IMR-90 (cell line): ENCODE data around the gene F3. TPM values are rescaled to one million over a fixed set of nuclear protein-coding genes. Genes with fewer than 3 reads are reported as not detected.

Experiments
- ATAC-seq: fragments of 200-7000 bp; cut with Tn5 transposase; 2 replicates; pipeline ENCODE4 v1.9.1; 2020; ENCODE audit warnings: low read depth, mild to moderate bottlenecking, moderate library complexity
- BruUV-seq: library from RNA; stranded (reverse); fragments of 400-500 nt; replicated peaks from 2 replicates; lab custom pipeline; 2021; lab: Mats Ljungman, UMichigan
- CTCF ChIA-PET: fragments of 300-600 bp; formaldehyde crosslinking; extraction: SDS; loops from one replicate; lab custom pipeline; 2021; ENCODE audit warnings: antibody characterized with exemption; lab: Yijun Ruan, JAX
- POLR2A ChIA-PET: fragments of 300-600 bp; sonication (Branson Sonifier 250); formaldehyde crosslinking; loops from one replicate; lab custom pipeline; 2022; ENCODE audit warnings: antibody characterized with exemption; ENCODE audit not compliant: unreplicated experiment; lab: Charles Lee
- DNase-seq: peaks from one replicate; pipeline ENCODE4 v3.0.0; 2013
- H2AFZ ChIP-seq: replicated peaks from 2 replicates; pipeline ENCODE3; 2013; ENCODE audit warnings: low read length, mild to moderate bottlenecking; ENCODE audit not compliant: poor library complexity
- H2AK5ac ChIP-seq: 2 replicates; pipeline ENCODE4 v1.6.1; 2013; ENCODE audit warnings: low read depth, low read length, inconsistent platforms
- H2AK9ac ChIP-seq: replicated peaks from 2 replicates; pipeline ENCODE3; 2013; ENCODE audit warnings: mild to moderate bottlenecking, low read depth, low read length, moderate library complexity; ENCODE audit not compliant: poor library complexity
- H2BK120ac ChIP-seq: 2 replicates; pipeline ENCODE4 v1.6.1; 2013; ENCODE audit warnings: low read depth, low read length, inconsistent platforms
- H2BK15ac ChIP-seq: 3 replicates; pipeline ENCODE4 v1.6.1; 2013; ENCODE audit warnings: low read depth, low read length, inconsistent platforms
- H2BK20ac ChIP-seq: 2 replicates; pipeline ENCODE4 v1.6.1; 2013; ENCODE audit warnings: low read depth, mild to moderate bottlenecking, inconsistent platforms, low read length, moderate library complexity
- H2BK5ac ChIP-seq: 2 replicates; pipeline ENCODE4 v1.6.1; 2013; ENCODE audit warnings: mild to moderate bottlenecking, low read depth, low read length, inconsistent platforms; ENCODE audit not compliant: poor library complexity, severe bottlenecking
- H3K14ac ChIP-seq: replicated peaks from 2 replicates; pipeline ENCODE4 v1.6.1; 2013; ENCODE audit warnings: low read depth, low read length, inconsistent platforms
- H3K18ac ChIP-seq: 2 replicates; pipeline ENCODE4 v1.6.1; 2013; ENCODE audit warnings: low read depth, low read length, control low read depth
- H3K23ac ChIP-seq: 2 replicates; pipeline ENCODE4 v1.6.1; 2013; ENCODE audit warnings: low read depth, low read length, inconsistent platforms
- H3K27ac ChIP-seq: 2 replicates; pipeline ENCODE4 v1.5.1; 2013; ENCODE audit warnings: mild to moderate bottlenecking, control low read depth, low read length; ENCODE audit not compliant: insufficient read depth
- H3K27me3 ChIP-seq: 2 replicates; pipeline ENCODE4 v1.6.1; 2013; ENCODE audit warnings: low read length; ENCODE audit not compliant: control insufficient read depth, insufficient read depth
- H3K36me3 ChIP-seq: 2 replicates; pipeline ENCODE4 v1.6.1; 2013; ENCODE audit warnings: low read length, mixed read lengths; ENCODE audit not compliant: control insufficient read depth, insufficient read depth
- H3K4ac ChIP-seq: 2 replicates; pipeline ENCODE4 v1.6.1; 2013; ENCODE audit warnings: low read depth, low read length, inconsistent platforms
- H3K4me1 ChIP-seq: 2 replicates; pipeline ENCODE4 v1.6.1; 2013; ENCODE audit warnings: low read length, mixed read lengths; ENCODE audit not compliant: control insufficient read depth, insufficient read depth
- H3K4me2 ChIP-seq: 2 replicates; pipeline ENCODE4 v1.6.1; 2013; ENCODE audit warnings: low read depth, mild to moderate bottlenecking, control low read depth, low read length, moderate library complexity
- H3K4me3 ChIP-seq: 2 replicates; pipeline ENCODE4 v1.5.1; 2013; ENCODE audit warnings: low read depth, mild to moderate bottlenecking, control low read depth, low read length, moderate library complexity; ENCODE audit not compliant: insufficient read depth
- H3K56ac ChIP-seq: 2 replicates; pipeline ENCODE4 v1.6.1; 2013; ENCODE audit warnings: low read length, inconsistent platforms; ENCODE audit not compliant: insufficient read depth; ENCODE audit errors: extremely low read depth
- H3K79me1 ChIP-seq, 2 experiments: 2 replicates each; pipeline ENCODE4 v1.6.1; 2013; ENCODE audit warnings: low read length in 2 of 2, inconsistent platforms in 1 of 2, low read depth in 1 of 2
- H3K9ac ChIP-seq: 2 replicates; pipeline ENCODE4 v1.6.1; 2013; ENCODE audit warnings: low read depth, low read length, control low read depth
- H3K9me1 ChIP-seq: 2 replicates; pipeline ENCODE4 v1.6.1; 2013; ENCODE audit warnings: low read length, inconsistent platforms; ENCODE audit not compliant: insufficient read depth
- H3K9me3 ChIP-seq: 2 replicates; pipeline ENCODE4 v1.6.1; 2013; ENCODE audit warnings: low read length; ENCODE audit not compliant: control insufficient read depth, insufficient read depth
- H4K20me1 ChIP-seq: 2 replicates; pipeline ENCODE4 v1.6.1; 2013; ENCODE audit warnings: low read length, inconsistent platforms; ENCODE audit not compliant: insufficient read depth
- H4K5ac ChIP-seq: 2 replicates; pipeline ENCODE4 v1.6.1; 2013; ENCODE audit warnings: mild to moderate bottlenecking, low read depth, low read length, control low read depth
- H4K8ac ChIP-seq, 2 experiments: 2 replicates each; pipeline ENCODE4 v1.6.1; 2013; ENCODE audit warnings: low read depth in 2 of 2, low read length in 2 of 2, control low read depth in 1 of 2, inconsistent platforms in 1 of 2
- H4K91ac ChIP-seq: 2 replicates; pipeline ENCODE4 v1.6.1; 2013; ENCODE audit warnings: low read depth, low read length, inconsistent platforms; ENCODE audit not compliant: insufficient read depth
- MAZ ChIP-seq: IDR thresholded peaks from 2 replicates; pipeline ENCODE4 v1.6.1; 2012; ENCODE audit warnings: low read depth, mild to moderate bottlenecking, low read length, improper control_type of control experiment, moderate library complexity, borderline replicate concordance
- RCOR1 ChIP-seq: IDR thresholded peaks from 2 replicates; pipeline ENCODE4 v1.6.1; 2012; ENCODE audit warnings: mild to moderate bottlenecking, low read length, improper control_type of control experiment; ENCODE audit not compliant: insufficient replicate concordance
- RFX5 ChIP-seq: IDR thresholded peaks from 2 replicates; pipeline ENCODE4 v1.8.0; 2012; ENCODE audit warnings: low read depth, mild to moderate bottlenecking, low read length, moderate library complexity
- WGBS, 2 experiments: methylation state at CpG; one replicate each; pipeline versions ENCODE4 v1.1.5 to v1.1.7; 2013; ENCODE audit warnings: missing lambda C conversion rate in 2 of 2; ENCODE audit not compliant: insufficient read length in 1 of 2; ENCODE audit errors: extremely low coverage in 2 of 2; 5-methylcytosine and 5-hydroxymethylcytosine counted together
- dilution Hi-C: fragments of 300-500 bp; cut with HindIII; formaldehyde crosslinking; loops from one replicate; pipeline ENCODE4 v1.14.3; 2018; ENCODE audit warnings: low sequenced_read_pairs; ENCODE audit not compliant: unreplicated experiment
- in situ Hi-C: fragments of 300-500 bp; cut with MboI; formaldehyde crosslinking; loops from 3 replicates; pipeline ENCODE4 v1.14.3; 2019; ENCODE audit warnings: low sequenced_read_pairs, inconsistent platforms, mixed read lengths
- intact Hi-C: fragments of 100-400 bp; cut with micrococcal nuclease; formaldehyde crosslinking; loops from 2 replicates; pipeline ENCODE4 v1.10.0; 2022
- polyA plus RNA-seq, 3 experiments: library from polyadenylated mRNA; depleted of rRNA; stranded (reverse); fragments of >200 nt; gene quantifications; 2 replicates each; pipeline ENCODE4 v1.2.3, GENCODE V29; 2012; ENCODE audit warnings: low replicate concordance in 1 of 3
- total RNA-seq: library from RNA; depleted of rRNA; stranded (reverse); fragments of >200 nt; gene quantifications from 2 replicates; pipeline ENCODE4 v1.2.3, GENCODE V29; 2012

Gene F3
- total and polyA plus RNA-seq, 2 of the 4 experiments (the other 2 are of a cell fraction), result 75.6 to 126 TPM

DNA sequence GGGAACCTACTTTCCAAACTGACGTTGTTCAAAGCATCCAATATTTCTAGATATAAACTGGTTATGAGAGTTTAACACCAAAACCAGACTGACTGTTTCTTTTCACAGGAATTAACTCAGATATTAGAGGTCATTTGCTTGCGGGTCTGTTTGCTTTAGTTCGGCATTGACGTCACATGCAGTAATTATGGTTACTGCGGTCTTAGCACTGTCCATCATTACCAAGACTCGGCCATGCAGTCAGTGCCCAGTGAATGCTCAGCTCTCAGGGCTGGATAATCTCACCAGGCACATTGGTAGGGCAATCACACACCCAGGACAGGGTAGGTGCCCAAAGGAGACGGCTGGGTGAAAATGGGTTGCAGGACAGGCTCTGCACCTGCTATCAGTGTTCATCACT is 9.9 kb upstream of the F3 start:
- peaks cover 25% of the 10 kb centered on the region for H3K4me1 ChIP-seq
- no peak for TF ChIP-seq RFX5
- no peak for TF ChIP-seq MAZ
- TF ChIP-seq RCOR1, result no peak
- H4K8ac ChIP-seq, result no peak overlapping the region
- in situ Hi-C loops (no loop called here), intact Hi-C loops (no loop called here), dilution Hi-C loops (no loop called here)
- no peak overlapping the region for H2AK9ac ChIP-seq
- ChIA-PET POLR2A (no interaction called here), CTCF (no interaction called here)
- no peak overlapping the region for H2AFZ ChIP-seq
- no peak overlapping the region for H3K14ac ChIP-seq
- no peak overlapping the region for H2BK5ac ChIP-seq
- no peak overlapping the region for H3K27ac ChIP-seq
- peak overlapping the region; percentile 27; the same call in 1 of the 2 replicates for H2BK20ac ChIP-seq
- no CpG with 5 or more reads among the region's 7 CpGs for WGBS, 2 experiments
- no TSS peak for BruUV-seq
- H3K56ac ChIP-seq, result no peak overlapping the region
- no peak overlapping the region for H3K9ac ChIP-seq
- H2AK5ac ChIP-seq, result no peak overlapping the region
- no peaks in the 10 kb centered on the region for H3K27me3 ChIP-seq
- H3K4me2 ChIP-seq, result no peak overlapping the region
- H3K18ac ChIP-seq, result no peak overlapping the region
- peaks cover 23% of the 10 kb centered on the region for H3K9me1 ChIP-seq
- peaks cover 0 to 2% of the 10 kb centered on the region in 2 experiments; a peak in 1 of 4 replicates for H3K79me1 ChIP-seq
- H3K4me3 ChIP-seq, result no peak overlapping the region
- peak overlapping the region; percentile 55 for H4K91ac ChIP-seq
- no peaks in the 10 kb centered on the region for H3K36me3 ChIP-seq
- no peak for DNase-seq
- H3K9me3 ChIP-seq, result no peaks in the 10 kb centered on the region
- H4K5ac ChIP-seq, result no peak overlapping the region
- H4K20me1 ChIP-seq, result no peaks in the 10 kb centered on the region
- H3K4ac ChIP-seq, result peak overlapping the region; percentile 8; the same call in 1 of the 2 replicates
- no peak overlapping the region for H3K23ac ChIP-seq
- ATAC-seq, result no peak
- peak overlapping the region; percentile 37; the same call in 1 of the 2 replicates for H2BK120ac ChIP-seq
- H2BK15ac ChIP-seq, result peak overlapping the region; percentile 82; the same call in 2 of the 3 replicates
